Testis (tissue), 2 donors: ENCODE data around the gene CLIC4.

ENCODE experiments used
- POLR2A ChIP-seq: fragments of 450-650 bp; IDR thresholded peaks from one replicate; pipeline ENCODE4 v1.6.1; 2017; ENCODE audit warnings: antibody characterized with exemption, mild to moderate bottlenecking, moderate library complexity
- TF ChIP-seq, protein P1 (sequence below), 3 experiments: fragments of 450-650 bp in 2 of 3; fragments of 200-600 bp in 1 of 3; sonication (generic) in 1 of 3; IDR thresholded peaks; one replicate each; pipeline ENCODE4 v1.5.1; 2016 to 2019; ENCODE audit warnings: antibody characterized with exemption in 3 of 3, mild to moderate bottlenecking in 2 of 3, moderate library complexity in 1 of 3

DNA sequence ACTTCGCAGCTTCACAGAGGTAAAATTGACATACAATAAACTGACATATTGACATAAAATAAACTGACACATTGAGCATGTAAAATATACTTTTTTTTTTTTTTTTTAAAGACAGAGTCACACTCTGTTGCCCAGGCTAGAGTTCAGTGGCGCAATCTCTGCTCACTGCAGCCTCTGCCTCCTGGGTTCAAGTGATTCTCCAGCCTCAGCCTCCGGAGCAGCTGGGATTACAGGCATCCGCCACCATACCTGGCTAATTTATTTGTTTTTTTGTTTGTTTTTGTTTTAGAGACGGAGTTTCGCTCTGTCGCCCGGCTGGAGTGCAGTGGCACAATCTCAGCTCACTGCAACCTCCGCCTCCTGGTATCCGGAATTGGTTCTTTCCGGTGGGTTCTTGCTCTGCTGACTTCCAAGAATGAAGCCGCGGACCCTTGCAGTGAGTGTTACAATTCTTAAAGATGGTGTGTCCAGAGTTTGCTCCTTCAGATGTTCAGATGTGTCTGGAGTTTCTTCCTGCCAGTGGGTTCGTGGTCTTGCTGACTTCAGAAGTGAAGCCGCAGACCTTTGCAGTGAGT lies 48.4 kb upstream of the CLIC4 start:
- TF ChIP-seq, protein P1, sequence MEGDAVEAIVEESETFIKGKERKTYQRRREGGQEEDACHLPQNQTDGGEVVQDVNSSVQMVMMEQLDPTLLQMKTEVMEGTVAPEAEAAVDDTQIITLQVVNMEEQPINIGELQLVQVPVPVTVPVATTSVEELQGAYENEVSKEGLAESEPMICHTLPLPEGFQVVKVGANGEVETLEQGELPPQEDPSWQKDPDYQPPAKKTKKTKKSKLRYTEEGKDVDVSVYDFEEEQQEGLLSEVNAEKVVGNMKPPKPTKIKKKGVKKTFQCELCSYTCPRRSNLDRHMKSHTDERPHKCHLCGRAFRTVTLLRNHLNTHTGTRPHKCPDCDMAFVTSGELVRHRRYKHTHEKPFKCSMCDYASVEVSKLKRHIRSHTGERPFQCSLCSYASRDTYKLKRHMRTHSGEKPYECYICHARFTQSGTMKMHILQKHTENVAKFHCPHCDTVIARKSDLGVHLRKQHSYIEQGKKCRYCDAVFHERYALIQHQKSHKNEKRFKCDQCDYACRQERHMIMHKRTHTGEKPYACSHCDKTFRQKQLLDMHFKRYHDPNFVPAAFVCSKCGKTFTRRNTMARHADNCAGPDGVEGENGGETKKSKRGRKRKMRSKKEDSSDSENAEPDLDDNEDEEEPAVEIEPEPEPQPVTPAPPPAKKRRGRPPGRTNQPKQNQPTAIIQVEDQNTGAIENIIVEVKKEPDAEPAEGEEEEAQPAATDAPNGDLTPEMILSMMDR (IDR thresholded peaks at IDR 0.05), result no peak
- no peak for TF ChIP-seq POLR2A
